Mammary epithelial cell (primary cell): ENCODE measurements around the gene MAP3K9.

Experiments
- CTCF ChIP-seq, 2 donors: IDR thresholded peaks in 1 of 2; conservative IDR thresholded peaks in 1 of 2; 2 replicates each; pipeline ENCODE4 v1.5.1; 2011 to 2012; ENCODE audit warnings: inconsistent platforms in 2 of 2, low read length in 2 of 2, mild to moderate bottlenecking in 2 of 2, control low read depth in 1 of 2, low read depth in 1 of 2; ENCODE audit not compliant: insufficient read depth in 1 of 2; ENCODE audit errors: extremely low read depth in 1 of 2
- EZH2 ChIP-seq: IDR thresholded peaks from 2 replicates; pipeline ENCODE4 v1.6.1; 2012; ENCODE audit warnings: low read length, inconsistent platforms, borderline replicate concordance

- TF ChIP-seq CTCF (conservative IDR thresholded peaks at IDR 0.05 in 1 of 2, IDR thresholded peaks at IDR 0.05 in 1 of 2; ENCODE audit: extremely low read depth in 1 of 2, insufficient read depth in 1 of 2, low read depth in 1 of 2, low read length in 2 of 2) (no peak), EZH2 (no peak)
These were observed 15.0 kb downstream of the MAP3K9 start for GRCh38 chr14:70794294-70794693.
